T-helper 2 cell treated with Interferon-gamma antibody and Interleukin-4, amounts not matched to agents 5 μg/mL and 100 μg/mL, for 36 hours (primary cell): ENCODE data around the gene PRSS2.

ENCODE experiments used
- DNase-seq: peaks from one replicate; pipeline ENCODE4 v3.0.0; 2021; ENCODE audit warnings: low spot score
- H3K27ac Mint-ChIP-seq: one replicate; pipeline ENCODE4 v1.8.0; 2021; ENCODE audit warnings: mild to moderate bottlenecking, mixed read lengths
- H3K27me3 Mint-ChIP-seq: one replicate; pipeline ENCODE4 v1.8.0; 2021; ENCODE audit warnings: low read depth, mixed read lengths
- H3K36me3 Mint-ChIP-seq: one replicate; pipeline ENCODE4 v1.8.0; 2021; ENCODE audit warnings: low read depth, mixed read lengths
- H3K4me1 Mint-ChIP-seq: one replicate; pipeline ENCODE4 v1.8.0; 2021; ENCODE audit warnings: low read depth, mixed read lengths
- H3K4me3 Mint-ChIP-seq: one replicate; pipeline ENCODE4 v1.8.0; 2022; ENCODE audit warnings: mild to moderate bottlenecking, moderate library complexity, mixed read lengths
- H3K9me3 Mint-ChIP-seq: one replicate; pipeline ENCODE4 v1.8.0; 2021; ENCODE audit warnings: mixed read lengths

The PRSS2 gene

GRCh38 chr7:142796501-142797390, 26.0 kb downstream of the PRSS2 start:
- no peaks in the 10 kb centered on the region for H3K9me3 Mint-ChIP-seq
- H3K36me3 Mint-ChIP-seq: peaks cover 79% of the 10 kb centered on the region
- peak overlapping the region; percentile 100 for H3K4me3 Mint-ChIP-seq
- peaks cover 60% of the 10 kb centered on the region for H3K4me1 Mint-ChIP-seq
- no peak for DNase-seq
- H3K27me3 Mint-ChIP-seq: no peaks in the 10 kb centered on the region
- peak overlapping the region; percentile 99 for H3K27ac Mint-ChIP-seq

- Mint-ChIP-seq H3K4me3 (peak overlapping the region; percentile 100), H3K9me3 (no peaks in the 10 kb centered on the region), H3K36me3 (peaks cover 80% of the 10 kb centered on the region), H3K27me3 (no peaks in the 10 kb centered on the region), H3K4me1 (peaks cover 64% of the 10 kb centered on the region), H3K27ac (peak overlapping the region; percentile 99)
- no peak for DNase-seq
These were observed 26.9 kb downstream of the PRSS2 start for GRCh38 chr7:142797391-142798377.

- Mint-ChIP-seq H3K4me1 (peaks cover 61% of the 10 kb centered on the region), H3K27me3 (no peaks in the 10 kb centered on the region), H3K36me3 (peaks cover 80% of the 10 kb centered on the region), H3K27ac (peak overlapping the region; percentile 99), H3K9me3 (no peaks in the 10 kb centered on the region), H3K4me3 (peak overlapping the region; percentile 100)
- no peak for DNase-seq
These were observed 28.0 kb downstream of the PRSS2 start for GRCh38 chr7:142798451-142799436.

- Mint-ChIP-seq H3K4me3 (peak overlapping the region; percentile 100), H3K9me3 (no peaks in the 10 kb centered on the region), H3K36me3 (peaks cover 80% of the 10 kb centered on the region), H3K4me1 (peaks cover 60% of the 10 kb centered on the region), H3K27ac (peak overlapping the region; percentile 99), H3K27me3 (no peaks in the 10 kb centered on the region)
- DNase-seq: no peak
These were observed 28.7 kb downstream of the PRSS2 start for GRCh38 chr7:142799437-142799835.

GRCh38 chr7:142800088-142800487, 29.3 kb downstream of the PRSS2 start:
- DNase-seq: no peak
- peak overlapping the region; percentile 100 for H3K4me3 Mint-ChIP-seq
- H3K4me1 Mint-ChIP-seq: peaks cover 62% of the 10 kb centered on the region
- H3K27ac Mint-ChIP-seq: peak overlapping the region; percentile 99
- no peaks in the 10 kb centered on the region for H3K9me3 Mint-ChIP-seq
- H3K27me3 Mint-ChIP-seq: no peaks in the 10 kb centered on the region
- H3K36me3 Mint-ChIP-seq: peaks cover 84% of the 10 kb centered on the region

GRCh38 chr7:142800699-142801260, 30.0 kb downstream of the PRSS2 start:
- Mint-ChIP-seq H3K27me3 (no peaks in the 10 kb centered on the region), H3K27ac (peak overlapping the region; percentile 99), H3K4me3 (peak overlapping the region; percentile 100), H3K4me1 (peaks cover 63% of the 10 kb centered on the region), H3K36me3 (peaks cover 89% of the 10 kb centered on the region), H3K9me3 (no peaks in the 10 kb centered on the region)
- no peak for DNase-seq

GRCh38 chr7:142801601-142802295, 31.0 kb downstream of the PRSS2 start:
- Mint-ChIP-seq H3K4me1 (peaks cover 72% of the 10 kb centered on the region), H3K27me3 (no peaks in the 10 kb centered on the region), H3K9me3 (no peaks in the 10 kb centered on the region), H3K27ac (peak overlapping the region; percentile 92), H3K4me3 (peak overlapping the region; percentile 100), H3K36me3 (peaks cover 84% of the 10 kb centered on the region)
- DNase-seq: no peak

- Mint-ChIP-seq H3K4me3 (peak overlapping the region; percentile 100), H3K9me3 (no peaks in the 10 kb centered on the region), H3K36me3 (peaks cover 85% of the 10 kb centered on the region), H3K4me1 (peaks cover 77% of the 10 kb centered on the region), H3K27me3 (no peaks in the 10 kb centered on the region), H3K27ac (peak overlapping the region; percentile 92)
- no peak for DNase-seq
These were observed 31.5 kb downstream of the PRSS2 start for GRCh38 chr7:142802301-142802700.

- H3K4me3 Mint-ChIP-seq: peak overlapping the region; percentile 64
- H3K27me3 Mint-ChIP-seq: no peaks in the 10 kb centered on the region
- H3K27ac Mint-ChIP-seq: peak overlapping the region; percentile 93
- peaks cover 69% of the 10 kb centered on the region for H3K36me3 Mint-ChIP-seq
- no peak for DNase-seq
- H3K4me1 Mint-ChIP-seq: peaks cover 89% of the 10 kb centered on the region
- H3K9me3 Mint-ChIP-seq: no peaks in the 10 kb centered on the region
These were observed 33.1 kb downstream of the PRSS2 start for GRCh38 chr7:142803901-142804300.

- Mint-ChIP-seq H3K27ac (peak overlapping the region; percentile 93), H3K36me3 (peaks cover 60% of the 10 kb centered on the region), H3K9me3 (no peaks in the 10 kb centered on the region), H3K27me3 (no peaks in the 10 kb centered on the region), H3K4me3 (peak overlapping the region; percentile 64), H3K4me1 (peaks cover 88% of the 10 kb centered on the region)
- DNase-seq: no peak
These were observed 34.0 kb downstream of the PRSS2 start for GRCh38 chr7:142804728-142805207.

- Mint-ChIP-seq H3K27ac (peak overlapping the region; percentile 93), H3K4me3 (peak overlapping the region; percentile 64), H3K9me3 (no peaks in the 10 kb centered on the region), H3K4me1 (peaks cover 88% of the 10 kb centered on the region), H3K36me3 (peaks cover 53% of the 10 kb centered on the region), H3K27me3 (no peaks in the 10 kb centered on the region)
- no peak for DNase-seq
These were observed 34.7 kb downstream of the PRSS2 start for GRCh38 chr7:142805350-142806021.

GRCh38 chr7:142806022-142806356, 35.2 kb downstream of the PRSS2 start:
- Mint-ChIP-seq H3K9me3 (no peaks in the 10 kb centered on the region), H3K36me3 (peaks cover 48% of the 10 kb centered on the region), H3K27me3 (no peaks in the 10 kb centered on the region), H3K4me1 (peaks cover 87% of the 10 kb centered on the region), H3K4me3 (peak overlapping the region; percentile 78), H3K27ac (peak overlapping the region; percentile 99)
- no peak for DNase-seq
